GM10266 (cell line): ENCODE data around the gene ZDHHC14.

Experiments used
- DNase-seq: peaks from one replicate; pipeline ENCODE4 v3.0.0; 2012; ENCODE audit errors: extremely low spot score
- TF ChIP-seq, protein P1 (sequence below): IDR thresholded peaks from 2 replicates; pipeline ENCODE4 v1.5.1; 2012; ENCODE audit warnings: mild to moderate bottlenecking, low read depth; ENCODE audit not compliant: control insufficient read depth, insufficient read depth; ENCODE audit errors: missing control alignments

The ZDHHC14 gene

DNA sequence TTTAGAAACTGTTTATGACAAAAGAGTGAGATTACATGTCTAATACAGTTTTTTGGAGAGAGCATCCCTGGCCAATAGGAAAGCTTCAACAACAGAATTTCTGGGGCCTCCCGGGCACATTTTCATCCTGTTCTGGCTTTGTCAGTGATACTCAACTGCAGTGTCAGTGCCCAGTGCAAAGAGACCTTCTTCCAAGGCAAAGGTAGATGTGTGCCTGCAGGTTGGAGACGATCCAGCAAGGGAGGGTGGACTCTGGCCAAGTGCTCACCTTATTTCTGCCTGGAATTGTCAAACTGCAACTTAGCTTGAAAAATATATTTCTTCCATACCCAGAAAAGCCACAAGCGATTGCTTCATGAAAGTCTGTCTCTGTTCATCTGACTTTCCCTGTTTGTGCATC, 230.4 kb downstream of the ZDHHC14 start:
- DNase-seq = no peak
- TF ChIP-seq, protein P1, sequence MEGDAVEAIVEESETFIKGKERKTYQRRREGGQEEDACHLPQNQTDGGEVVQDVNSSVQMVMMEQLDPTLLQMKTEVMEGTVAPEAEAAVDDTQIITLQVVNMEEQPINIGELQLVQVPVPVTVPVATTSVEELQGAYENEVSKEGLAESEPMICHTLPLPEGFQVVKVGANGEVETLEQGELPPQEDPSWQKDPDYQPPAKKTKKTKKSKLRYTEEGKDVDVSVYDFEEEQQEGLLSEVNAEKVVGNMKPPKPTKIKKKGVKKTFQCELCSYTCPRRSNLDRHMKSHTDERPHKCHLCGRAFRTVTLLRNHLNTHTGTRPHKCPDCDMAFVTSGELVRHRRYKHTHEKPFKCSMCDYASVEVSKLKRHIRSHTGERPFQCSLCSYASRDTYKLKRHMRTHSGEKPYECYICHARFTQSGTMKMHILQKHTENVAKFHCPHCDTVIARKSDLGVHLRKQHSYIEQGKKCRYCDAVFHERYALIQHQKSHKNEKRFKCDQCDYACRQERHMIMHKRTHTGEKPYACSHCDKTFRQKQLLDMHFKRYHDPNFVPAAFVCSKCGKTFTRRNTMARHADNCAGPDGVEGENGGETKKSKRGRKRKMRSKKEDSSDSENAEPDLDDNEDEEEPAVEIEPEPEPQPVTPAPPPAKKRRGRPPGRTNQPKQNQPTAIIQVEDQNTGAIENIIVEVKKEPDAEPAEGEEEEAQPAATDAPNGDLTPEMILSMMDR = no peak

DNA sequence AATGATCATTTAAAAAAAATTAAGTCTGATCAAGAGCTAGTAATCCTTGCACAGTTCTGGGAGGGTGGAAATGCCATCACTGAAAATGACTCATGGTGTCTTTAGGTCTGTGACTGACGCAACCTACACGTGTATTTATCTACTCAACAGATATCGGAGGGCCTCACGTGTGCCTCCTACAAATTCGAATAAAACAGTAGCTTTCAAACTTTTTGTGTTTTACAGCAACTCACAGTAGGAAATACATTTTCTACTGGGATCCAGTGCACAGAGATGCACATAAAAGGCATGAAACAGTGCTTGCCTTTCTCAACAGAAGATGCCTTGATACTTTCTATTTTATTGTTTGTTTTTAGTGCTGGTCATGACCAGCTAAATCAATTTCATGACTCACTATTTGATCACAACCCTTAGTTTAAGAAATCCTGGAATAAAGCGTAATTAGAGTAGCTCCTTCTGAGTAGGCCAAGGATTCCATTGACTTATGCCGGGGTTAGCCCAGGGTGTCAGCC, 232.1 kb downstream of the ZDHHC14 start:
- DNase-seq = no peak

DNA sequence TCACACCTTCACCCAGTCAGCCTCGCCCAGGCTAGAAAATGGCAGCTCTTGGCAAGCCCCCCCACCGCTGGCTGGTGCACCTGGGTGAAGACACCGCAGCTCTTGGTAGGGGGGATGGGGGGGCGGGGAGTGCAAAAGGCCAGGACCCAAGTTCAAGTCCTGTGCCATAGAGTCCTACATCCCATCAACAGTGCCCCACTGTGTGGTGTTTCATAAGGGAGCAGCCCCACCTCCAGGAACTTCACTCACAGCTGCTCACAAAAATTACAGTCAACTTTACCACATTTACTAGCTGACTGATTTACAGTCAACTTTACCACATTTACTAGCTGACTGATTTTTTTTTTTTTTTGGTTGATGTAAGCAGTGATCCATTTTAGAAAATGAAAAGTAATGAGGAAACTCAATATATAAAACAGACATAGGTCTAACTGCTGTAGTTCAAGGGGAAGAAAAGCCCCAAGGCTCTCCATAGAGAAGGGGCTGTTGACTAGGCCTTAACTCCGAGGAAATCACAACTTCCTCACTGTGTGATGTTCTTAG, 233.1 kb downstream of the ZDHHC14 start:
- no peak for DNase-seq
- TF ChIP-seq, protein P1 = peak; percentile 17

More for the DNA sequence above, 232.1 kb downstream of the ZDHHC14 start:
- TF ChIP-seq, protein P1 = no peak

DNA sequence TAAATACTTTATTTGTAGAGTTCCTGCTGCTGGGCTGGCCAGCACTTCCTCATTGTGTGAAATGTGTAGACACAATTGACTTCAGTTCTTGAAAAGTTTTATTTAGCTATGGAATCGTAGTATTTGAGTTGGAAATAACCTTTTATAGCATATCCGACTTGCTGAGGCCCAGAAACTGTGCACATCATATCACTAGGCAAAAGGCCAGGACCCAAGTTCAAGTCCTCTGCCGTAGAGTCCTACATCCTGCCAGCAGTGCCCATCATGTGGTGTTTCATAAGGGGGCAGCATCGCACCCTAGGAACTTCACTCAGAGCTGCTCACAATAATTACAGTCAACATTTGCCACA, 234.4 kb downstream of the ZDHHC14 start:
- DNase-seq = no peak
- TF ChIP-seq, protein P1 = no peak

DNA sequence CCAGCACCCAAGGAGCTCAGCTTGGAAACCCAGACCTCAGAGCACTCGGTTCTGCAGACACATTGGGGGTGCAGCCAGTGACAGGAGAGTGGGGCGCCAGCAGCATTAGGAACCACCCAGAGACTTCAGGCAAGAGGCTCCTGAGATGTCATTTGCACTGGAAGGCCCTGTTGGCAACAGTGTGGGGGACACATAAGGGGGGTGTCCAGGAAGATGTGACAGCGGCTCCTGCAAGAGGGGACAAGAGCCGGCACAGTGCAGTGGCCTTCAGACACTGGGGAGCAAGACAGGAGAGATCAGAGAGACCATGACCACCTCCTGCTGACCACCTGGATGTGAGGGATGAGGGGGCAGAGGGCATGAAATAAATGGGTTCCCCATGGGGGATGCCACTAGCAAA, 235.0 kb downstream of the ZDHHC14 start:
- TF ChIP-seq, protein P1 = no peak

DNA sequence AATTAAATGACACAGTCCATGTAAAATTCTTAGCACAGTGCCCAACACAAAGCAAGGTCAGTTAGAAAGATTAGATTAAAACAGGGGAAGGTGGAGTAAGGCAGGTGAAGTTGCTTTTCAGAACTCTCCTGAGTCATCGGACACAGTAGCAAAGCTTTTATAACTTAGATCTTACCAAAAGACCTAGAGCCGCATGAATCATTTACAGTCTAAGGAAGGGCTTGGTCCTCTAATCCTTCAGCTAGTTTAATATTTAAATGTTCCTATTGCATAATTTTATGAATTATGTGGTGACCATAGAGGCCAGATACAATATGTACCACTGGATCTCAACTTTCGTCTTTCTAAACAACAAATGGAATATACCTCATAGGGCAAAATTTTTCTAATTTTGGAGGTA, 240.0 kb downstream of the ZDHHC14 start:
- TF ChIP-seq, protein P1 = no peak

More for the DNA sequence above, 235.0 kb downstream of the ZDHHC14 start:
- DNase-seq = no peak

DNA sequence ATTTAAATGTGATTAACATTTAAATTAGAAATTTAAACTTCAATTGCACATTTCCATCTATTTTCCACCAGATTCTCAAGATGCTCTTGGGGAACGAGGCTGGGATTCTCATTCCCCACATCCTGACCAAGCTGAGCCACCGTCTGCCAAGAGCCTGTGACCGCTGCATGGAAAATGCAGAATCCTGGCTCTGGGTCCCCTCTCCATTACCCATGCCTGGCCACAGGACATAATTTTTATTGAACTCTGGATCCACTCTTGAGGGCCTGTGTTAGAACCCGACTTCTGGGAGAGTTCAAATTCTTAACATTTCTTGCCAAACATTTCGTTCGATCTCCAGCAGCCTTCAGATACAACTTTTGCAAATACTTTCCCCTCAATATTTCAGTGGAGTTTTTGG, 240.4 kb downstream of the ZDHHC14 start:
- TF ChIP-seq, protein P1 = no peak
- no peak for DNase-seq

More for the DNA sequence above, 240.0 kb downstream of the ZDHHC14 start:
- no peak for DNase-seq
